HG03103 (cell line): ENCODE data around the gene FYN.

ENCODE experiments used
- ATAC-seq: cut with Tn5 transposase; IDR thresholded peaks from one replicate; pipeline ENCODE4 v1.9.1; 2021; ENCODE audit warnings: low read depth; ENCODE audit not compliant: unreplicated experiment

FYN gene

DNA sequence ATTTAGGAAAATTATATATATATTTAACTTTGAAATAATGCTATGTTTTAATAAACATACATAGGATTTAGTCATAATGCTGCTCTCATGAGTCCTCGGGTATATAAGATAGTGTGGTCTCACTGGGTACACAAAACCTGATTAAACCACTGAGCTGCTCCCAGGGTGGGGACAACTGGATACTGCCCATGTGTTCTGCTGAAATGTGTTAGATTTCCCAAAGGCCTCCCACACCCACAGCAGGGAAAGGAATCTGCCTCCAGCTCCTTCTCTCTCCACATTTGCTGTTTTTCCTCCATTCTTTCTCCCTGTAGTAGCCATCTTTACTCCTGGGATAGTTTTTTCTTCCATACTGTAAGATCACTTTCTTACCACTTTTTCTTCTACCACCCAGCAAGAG lies 198.4 kb downstream of the FYN start:
- ATAC-seq: no peak

DNA sequence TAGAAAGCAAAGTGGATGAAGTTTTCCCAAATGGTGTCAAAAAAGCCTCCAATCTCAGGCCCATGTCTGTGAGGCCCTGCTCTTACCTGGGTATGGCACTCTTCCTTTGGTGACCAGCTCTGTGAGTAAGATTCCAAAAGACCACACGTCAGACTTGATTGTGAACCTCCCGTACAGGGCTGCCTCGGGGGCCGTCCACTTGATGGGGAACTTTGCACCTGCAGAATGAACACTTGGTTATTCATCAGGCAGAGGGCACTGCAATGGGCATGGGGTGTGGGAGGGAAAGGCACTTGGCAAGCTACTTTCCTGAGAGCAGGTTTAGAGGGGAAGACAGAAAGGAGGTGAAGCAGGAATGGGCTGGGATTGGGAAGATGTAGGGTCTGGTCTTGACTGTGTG lies 198.8 kb downstream of the FYN start:
- ATAC-seq: no peak

DNA sequence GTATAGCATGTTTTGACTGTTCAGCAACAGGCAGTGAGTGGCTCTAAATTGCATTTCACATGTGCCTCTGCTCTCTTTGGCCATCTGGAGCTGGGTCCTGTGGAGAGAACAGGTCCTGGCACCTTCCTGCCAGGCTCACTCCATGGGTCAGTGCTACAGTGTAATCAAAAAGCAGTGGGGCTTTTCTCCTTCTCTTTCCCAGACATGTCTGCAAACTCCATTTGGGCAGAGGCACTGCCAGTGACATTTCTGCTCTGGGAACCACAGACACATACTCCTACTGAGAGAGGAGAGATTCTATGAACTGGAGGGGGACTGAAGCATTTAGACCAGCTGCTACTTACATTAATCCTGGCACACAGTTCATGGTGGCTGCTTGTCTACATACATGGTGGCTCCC lies 199.3 kb downstream of the FYN start:
- no peak for ATAC-seq

DNA sequence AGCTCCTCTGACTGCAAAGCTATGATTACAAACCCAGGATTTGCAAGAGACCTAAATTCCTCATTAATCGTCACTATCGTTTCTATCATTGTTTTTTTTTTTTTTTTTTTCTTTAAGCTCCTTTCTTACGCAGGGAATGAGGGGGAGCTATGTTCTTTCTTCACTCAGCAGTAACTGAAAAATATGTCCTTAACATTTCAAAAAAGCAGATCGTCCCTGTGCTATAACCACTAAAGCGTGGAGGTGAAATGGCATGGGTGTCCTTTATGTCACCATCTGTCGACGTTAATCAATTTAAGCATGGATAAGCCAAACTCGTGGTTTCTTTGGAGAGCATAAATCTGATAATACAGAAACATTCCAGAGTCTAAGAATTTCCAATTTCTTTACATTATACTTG lies 199.7 kb downstream of the FYN start:
- no peak for ATAC-seq

DNA sequence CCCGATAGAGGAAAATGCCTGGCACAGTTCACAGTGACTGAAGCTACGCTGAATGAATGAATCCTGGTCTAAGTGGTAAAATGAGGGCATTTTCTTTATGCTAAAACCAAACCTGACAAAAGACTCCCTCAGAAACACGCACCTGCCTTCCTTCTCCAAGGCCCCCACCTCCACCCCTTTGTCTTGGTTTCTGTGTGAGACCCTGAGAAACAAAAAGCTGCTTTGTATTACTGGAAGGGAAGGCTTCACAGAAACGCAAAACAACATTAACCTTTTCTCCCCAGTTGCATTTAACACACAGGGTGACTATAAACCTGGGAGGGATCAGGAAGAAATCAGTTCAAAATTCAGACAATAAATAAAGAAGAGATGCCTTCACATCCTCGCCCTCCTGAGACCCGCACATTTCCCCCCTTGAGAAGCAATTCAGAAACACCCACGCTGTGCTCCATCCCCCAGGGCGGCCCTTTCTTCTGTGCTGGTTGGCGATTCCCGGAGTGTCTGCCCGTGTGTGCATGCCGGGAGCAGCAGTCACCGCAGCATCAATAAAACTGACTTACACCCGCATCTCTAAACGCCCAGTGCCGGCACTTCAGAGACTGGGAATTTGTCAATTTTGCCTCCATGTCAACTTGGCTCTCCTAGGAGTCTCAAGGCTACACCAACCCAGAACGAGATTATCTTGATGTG lies 200.3 kb downstream of the FYN start:
- ATAC-seq: no peak

DNA sequence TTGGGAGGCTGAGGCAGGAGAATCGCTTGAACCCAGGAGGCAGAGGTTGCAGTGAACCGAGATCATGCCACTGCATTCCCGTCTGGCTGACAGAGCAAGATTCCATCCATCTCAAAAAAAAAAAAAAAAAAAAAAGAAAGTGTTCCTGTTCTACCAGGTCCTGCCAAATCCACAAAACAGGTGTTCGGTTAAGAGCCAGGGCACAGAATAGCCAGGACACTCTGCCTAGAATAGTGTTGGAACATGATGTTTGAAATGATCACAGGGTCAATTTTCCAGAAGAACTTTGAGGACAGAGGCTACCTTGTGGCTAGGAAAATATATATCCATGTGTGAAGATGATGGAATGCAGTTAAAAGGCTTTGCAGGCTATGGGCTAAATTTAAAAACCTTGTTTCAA lies 203.9 kb downstream of the FYN start:
- no peak for ATAC-seq

DNA sequence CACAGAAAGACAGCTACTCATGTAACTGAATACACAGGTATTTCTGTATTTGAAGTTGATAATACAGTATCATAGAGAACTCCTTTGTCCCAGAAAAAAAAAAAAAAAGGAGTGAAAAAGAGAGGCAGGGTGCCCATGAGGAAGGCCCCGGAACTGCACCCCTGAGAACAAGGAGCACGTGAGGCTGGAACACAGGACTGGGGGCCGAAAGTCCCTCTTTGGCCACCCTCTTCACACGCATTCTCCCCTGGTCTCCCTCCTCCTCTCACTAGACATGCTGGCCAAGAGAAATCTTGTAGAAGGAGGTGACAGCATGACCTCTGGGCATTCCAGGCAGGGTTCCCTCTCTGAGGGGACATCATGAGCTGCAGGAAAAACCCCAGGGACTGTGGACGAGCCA lies 204.8 kb downstream of the FYN start:
- no peak for ATAC-seq

DNA sequence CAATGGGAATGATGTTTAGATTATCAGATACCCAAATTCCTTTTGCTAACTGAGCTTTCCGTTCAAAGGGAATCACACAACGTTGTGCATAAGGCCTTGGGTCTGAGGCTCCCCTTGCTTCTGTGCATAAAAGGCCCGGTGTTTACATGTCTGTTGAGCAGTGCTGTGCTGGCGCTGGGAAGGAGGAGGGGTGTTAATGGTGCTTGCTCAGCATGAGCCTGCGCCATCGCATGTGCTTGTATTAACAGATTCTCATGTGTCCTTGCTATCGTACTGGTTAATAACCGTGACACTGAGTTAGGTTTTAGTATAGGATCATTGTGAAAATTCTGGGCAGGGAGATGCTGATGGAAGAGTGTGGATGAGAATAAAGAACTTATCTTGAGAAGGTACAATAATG lies 205.3 kb downstream of the FYN start:
- ATAC-seq: no peak

DNA sequence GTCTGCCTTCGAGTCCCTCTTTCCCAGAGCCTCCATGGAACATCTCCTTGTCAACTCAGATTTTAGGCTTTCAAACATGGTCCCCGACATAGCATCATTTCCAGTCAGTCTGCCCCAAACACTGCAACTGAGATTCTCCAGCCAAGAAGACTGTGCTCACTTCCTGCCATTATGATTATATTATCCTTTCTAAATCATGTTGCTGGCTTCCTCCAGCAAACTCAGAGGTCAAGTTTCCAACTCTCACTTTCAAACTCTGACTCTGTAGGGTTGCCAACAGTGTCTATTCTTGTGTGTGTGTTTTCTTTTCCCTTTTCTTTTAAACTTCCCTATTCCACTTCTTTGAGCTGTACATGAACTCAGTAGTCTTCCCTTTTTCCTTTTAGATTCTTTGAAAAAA lies 206.4 kb downstream of the FYN start:
- ATAC-seq: no peak

DNA sequence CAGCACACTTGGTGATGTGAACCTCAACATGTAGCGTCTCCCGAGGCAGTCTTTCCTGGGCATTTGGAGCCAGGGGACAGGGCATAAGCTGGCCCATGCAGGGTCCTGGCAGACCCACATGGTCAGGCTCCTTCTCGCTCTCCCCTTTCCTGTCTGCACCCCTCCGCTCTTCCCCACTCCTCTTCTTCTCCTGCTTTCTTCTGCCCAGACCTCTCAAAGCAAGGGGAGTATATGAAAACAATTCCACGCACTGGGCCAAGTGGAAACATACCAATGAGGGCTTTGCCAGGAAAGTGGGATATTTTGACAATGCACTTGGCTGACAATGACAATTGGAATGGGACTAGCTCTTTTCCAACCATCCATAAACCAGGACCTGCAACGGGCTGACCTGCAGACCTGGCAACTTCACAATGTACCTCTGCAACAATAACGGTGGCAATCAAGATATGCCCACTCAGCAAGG lies 208.7 kb downstream of the FYN start:
- ATAC-seq: no peak

DNA sequence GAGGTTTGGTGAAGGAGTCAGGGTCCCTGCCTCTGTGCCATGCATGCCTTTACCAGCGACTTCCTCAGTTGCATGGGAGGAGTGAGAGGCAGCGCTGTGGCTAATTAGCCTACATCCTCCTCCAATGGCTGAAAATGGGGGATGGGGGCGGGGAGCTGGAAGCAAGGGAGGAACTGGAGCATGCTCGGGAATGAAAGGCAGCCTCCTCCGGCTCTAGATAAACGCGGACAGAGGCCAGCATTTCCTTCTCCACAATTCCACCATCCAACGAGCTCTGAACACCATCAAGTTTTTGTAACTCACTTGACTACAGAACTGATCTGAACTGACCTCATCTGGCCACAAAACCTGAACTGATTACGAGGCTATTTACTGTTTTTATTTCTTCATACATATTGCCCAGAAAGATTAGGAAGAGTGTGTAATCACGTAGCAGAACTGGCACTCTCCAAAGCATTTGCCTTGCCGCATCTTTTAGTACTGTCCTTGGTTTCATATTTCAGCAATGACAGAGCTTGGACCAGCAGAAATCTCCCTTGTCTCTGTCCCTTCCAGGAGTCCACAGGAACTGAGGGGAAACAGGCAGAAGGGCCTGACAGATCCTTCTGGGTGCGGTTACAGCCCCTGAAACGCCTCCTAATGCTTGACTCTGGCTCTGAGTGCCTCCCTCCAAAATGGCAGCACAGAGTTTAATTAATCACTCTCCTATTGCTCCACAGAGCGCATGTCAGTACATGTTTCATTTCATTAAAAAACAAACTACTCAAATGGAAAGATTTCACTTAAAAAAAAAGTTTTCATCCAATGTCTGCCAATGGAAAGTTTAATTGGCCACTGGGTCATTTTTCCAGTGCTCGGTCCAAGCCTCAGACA lies 209.3 kb downstream of the FYN start:
- no peak for ATAC-seq

DNA sequence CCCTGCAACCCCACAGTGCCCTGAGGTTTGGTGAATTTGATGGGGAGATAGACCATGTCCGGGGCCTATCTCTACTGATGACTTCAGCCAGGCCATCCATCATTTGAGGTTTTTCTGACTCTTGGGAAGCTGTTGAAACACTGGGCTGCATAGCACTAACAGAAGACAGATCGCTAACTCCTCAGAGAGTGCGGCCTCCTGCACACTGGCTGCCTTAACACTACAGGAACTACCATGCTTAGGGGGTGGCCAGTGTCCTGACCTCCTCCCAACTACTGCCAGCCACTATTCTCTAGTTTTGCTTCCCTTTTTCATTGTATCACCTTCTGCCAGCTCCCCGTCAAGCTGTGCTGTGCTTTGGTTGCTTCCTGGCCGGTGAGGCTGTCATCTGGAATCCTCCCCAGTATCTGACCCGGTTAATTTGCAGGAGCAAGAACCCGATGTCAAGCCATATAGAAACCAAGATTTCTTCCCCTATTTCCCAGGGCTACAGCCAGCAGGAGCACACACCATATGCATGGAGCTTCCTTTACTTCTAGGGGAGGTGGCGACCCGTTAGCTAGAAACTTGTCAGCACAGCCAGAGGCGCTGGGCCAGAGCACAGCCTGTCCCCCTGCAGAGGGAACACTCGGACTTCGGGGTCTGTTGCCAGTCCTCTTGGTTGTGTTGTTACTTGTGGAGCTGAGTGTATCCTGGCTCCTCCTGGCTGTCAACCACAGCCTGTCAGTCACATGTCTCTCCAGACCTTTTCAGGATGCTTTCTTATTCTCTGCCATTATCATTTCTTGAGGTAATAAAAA lies 210.3 kb downstream of the FYN start:
- ATAC-seq: no peak

DNA sequence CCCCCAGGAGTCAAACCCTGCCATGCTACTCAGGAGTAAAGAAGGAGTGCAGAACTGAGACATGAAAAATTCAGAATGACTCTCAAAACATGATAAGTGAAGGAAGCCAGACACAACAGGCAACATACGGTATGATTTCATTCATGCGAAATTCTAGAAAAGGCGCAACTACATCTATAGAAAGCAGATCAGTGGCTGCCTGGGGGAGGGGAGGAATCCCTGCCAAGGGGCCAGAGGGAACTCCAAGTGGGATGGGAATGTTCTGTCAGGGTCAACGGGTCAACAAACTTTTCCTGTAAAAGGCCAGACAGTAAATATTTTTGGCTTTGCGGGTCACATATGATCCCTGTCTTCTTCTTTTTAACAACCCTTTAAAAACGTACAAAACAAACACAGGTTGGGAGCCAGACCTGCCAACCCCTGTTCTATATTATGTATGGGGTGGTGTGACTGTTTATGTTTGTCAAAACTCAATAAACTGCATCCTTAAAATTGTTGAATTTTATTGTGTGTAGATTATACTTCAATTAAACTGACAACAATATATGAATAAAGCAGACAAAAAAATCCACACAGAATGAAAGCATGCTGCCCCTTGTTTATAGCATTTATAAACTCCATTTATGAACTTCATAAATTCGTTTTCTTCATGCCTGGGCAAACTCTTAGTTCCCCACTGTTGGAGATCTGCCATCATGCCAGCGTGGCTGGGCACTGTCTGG lies 211.0 kb downstream of the FYN start:
- no peak for ATAC-seq

DNA sequence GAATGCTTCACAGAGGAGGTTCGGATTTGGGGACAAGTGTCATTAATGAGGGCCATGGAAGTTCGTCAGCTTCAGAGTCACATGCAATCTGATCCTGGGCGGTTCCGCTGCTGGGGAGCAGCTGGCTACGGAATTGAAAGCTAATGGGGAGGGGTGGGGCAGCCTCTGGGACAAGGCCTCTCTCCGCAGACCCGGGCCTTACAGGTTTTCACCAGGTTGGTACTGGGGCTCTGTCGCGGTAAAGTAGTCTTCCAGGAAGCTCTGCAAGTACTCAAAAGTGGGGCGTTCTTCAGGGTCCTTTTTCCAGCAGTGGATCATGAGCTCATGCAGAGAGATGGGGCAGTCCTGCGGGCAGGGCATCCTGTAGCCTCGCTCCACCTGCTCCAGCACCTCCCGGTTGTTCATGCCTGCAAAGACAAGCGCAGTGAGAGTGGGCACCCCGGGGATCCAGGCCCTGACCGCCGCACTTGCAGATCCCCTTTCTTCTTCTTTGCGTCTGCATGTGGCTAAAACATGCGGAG lies 211.7 kb downstream of the FYN start:
- no peak for ATAC-seq

DNA sequence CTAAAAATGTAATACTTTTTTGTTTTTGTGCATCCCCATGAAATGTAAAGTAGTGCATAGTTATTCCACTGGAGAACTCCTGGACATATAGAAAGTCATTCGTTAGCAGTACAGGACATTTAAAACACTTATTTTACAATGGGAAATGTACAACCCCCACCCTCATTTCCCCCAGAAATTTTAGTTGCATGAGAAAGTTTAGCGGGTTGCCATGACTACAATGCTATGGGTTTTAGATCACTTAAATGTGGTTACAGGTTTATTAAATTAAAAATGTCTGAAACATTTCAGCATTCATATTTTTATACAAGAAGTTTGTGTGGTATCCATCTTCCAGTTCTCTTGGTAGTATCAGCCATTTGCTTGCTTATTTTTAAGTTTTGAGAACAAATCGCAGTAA lies 212.7 kb downstream of the FYN start:
- ATAC-seq: no peak

DNA sequence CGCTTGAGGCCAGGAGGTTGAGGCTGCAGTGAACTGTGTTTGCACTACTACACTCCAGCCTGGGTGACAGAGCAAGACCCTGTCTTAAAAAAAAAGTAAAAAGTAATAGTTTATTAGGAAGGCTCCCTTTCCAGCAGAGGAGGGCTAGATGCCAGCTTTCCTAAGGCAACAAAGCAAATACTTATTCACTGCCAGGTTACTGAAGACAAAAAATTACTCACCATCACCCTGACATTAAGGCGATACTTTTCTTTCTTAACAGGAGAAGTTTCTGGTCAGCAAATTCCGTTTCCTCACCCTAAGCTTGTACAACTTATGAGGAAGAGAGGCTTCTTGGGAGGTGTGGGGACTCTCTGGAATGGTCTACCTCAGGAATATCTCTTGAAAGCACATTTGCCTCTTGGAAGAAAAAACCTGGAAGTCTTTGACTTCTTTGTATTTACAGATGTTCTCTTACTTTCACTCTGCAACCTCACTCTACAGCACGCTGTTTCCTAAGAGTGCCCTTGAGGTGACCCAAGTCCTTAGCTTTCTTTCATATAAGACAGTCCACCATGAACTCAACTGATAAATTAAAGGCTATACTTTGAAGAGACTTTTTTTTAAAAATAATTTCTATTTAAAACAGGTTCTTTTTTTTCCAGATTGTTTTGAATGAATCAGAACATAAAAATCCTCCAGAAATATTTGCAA lies 214.6 kb downstream of the FYN start:
- no peak for ATAC-seq

DNA sequence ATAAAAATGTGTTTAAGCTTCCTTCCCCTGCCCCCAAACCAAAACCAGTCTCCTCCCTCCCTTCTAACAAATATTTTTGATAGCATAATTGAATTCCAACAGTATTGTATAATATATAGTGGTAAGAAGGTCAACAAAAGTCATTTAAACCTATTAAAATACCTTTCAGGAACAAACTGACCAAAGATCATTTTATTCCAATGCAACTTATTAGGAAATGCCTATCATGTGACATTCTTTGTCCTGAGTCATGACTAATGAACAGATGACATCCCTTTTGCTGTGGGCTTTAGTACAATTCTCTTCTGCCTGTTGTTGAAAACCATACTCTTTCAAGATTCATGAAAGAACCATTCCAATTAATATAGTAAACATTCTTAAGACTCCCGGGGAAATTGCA lies 216.1 kb downstream of the FYN start:
- ATAC-seq: no peak

DNA sequence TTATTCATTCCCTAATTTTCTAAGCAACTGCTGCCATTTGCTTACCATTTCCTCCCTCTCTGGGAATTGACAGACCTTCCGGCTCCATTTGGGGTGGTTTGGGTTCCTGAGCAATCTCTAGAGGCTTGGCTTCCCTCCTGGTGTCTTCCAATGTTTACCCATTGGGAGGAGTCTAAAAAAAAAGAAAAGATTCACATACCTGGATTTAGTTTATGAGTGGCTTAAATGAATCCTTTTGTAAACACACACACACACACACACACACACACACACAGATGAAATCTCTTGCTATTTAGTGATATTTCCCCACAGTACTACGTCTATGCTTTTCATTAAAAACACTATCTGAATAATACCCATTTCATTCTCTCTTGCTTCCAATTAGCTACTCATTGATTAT lies 219.3 kb downstream of the FYN start:
- no peak for ATAC-seq

DNA sequence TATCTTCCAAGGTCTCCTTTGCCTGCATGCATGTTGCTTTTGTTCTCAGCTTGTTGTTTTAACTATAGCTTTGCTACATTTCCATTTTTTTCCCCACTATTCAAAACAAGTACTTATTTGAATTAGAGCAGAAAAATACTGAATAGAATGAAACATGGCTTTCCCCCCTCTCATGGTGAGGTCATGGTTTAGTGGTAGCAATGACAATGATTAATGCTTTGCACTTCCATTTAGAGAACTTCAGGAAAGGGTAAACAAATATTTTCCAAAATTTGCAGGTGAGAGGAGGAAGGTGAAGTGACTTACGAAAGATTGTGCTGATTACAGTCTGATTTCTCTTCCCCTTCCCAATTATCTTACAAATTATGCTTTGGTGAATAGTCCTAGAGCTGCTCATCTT lies 219.8 kb downstream of the FYN start:
- no peak for ATAC-seq

DNA sequence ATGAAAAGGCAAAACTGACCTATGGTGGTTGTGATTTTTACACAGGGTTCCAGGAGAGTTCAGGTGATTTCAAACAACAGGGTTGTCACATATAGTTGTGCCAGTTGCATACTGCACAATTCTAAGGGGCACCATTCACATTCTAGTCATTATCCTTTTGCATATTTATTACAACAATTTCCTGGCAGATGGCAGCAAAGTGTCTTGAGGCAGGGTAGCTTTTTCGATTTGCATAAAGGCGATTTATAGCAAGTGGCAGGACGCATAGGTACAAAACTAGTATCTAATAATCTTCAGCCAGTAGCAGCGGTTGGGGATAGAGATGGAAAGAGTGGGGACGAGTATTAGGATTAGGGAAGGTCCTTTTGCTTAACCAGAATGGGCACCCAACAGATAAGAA lies 221.1 kb downstream of the FYN start:
- no peak for ATAC-seq
